Neural cell (in vitro differentiated cells): ENCODE data around the gene DCDC2.

Experiments used
- EZH2 ChIP-seq: fragments of 200-600, 300-800 bp; shearing (Covaris generic), sonication (generic); IDR thresholded peaks from 2 replicates; pipeline ENCODE4 v1.6.1; 2014; ENCODE audit warnings: antibody characterized with exemption, low read length, borderline replicate concordance, mild to moderate bottlenecking; ENCODE audit not compliant: insufficient read depth, poor library complexity, severe bottlenecking
- SMC3 ChIP-seq: fragments of 450-650 bp; conservative IDR thresholded peaks from 2 replicates; pipeline ENCODE4 v1.6.1; 2014; ENCODE audit warnings: antibody characterized with exemption, mild to moderate bottlenecking, moderate library complexity; ENCODE audit not compliant: poor library complexity

- no peak for TF ChIP-seq EZH2
- no peak for TF ChIP-seq SMC3
Observed at GRCh38 chr6:24329022-24329421, 28.8 kb downstream of the DCDC2 start.
